ENCODE measurements around the gene PAXIP1.
A peak's percentile ranks its signal among the peaks of the same experiment; 100 is the strongest.
"Not testable (repeated sequence)": the region's sequence is repeated elsewhere in the genome, so short reads cannot be mapped to it uniquely, and the experiment has no call there.

The PAXIP1 gene

GRCh38 chr7:155003092-155003375 is at the start of gene PAXIP1:
Gene PAXIP1, minus strand, starts transcription at chr7:155003124. Its CDS starts 195 bp downstream, at chr7:155002929.
- peak; percentile 23 for DNase-seq (ENCODE audit: low read depth)

GRCh38 chr7:155051355-155051754 is 48.4 kb upstream of the PAXIP1 start:
- no peak for DNase-seq (ENCODE audit: low read depth)

- no peak for DNase-seq (ENCODE audit: low read depth)
These were observed 45.1 kb upstream of the PAXIP1 start for GRCh38 chr7:155048006-155048405.

GRCh38 chr7:155043756-155044155 is 40.8 kb upstream of the PAXIP1 start:
- DNase-seq (ENCODE audit: low read depth), result no peak

GRCh38 chr7:155038335-155038734 is 35.4 kb upstream of the PAXIP1 start:
- DNase-seq (ENCODE audit: low read depth), result no peak

- DNase-seq (ENCODE audit: low read depth), result not testable (repeated sequence)
These were observed 31.6 kb upstream of the PAXIP1 start for GRCh38 chr7:155034495-155034894.

GRCh38 chr7:155032978-155033377 is 30.1 kb upstream of the PAXIP1 start:
- DNase-seq (ENCODE audit: low read depth), result no peak

- no peak for DNase-seq (ENCODE audit: low read depth)
These were observed 25.0 kb upstream of the PAXIP1 start for GRCh38 chr7:155027879-155028278.

GRCh38 chr7:155021699-155022145 is 18.8 kb upstream of the PAXIP1 start:
- DNase-seq (ENCODE audit: low read depth), result no peak

- DNase-seq (ENCODE audit: low read depth), result no peak
These were observed 18.1 kb upstream of the PAXIP1 start for GRCh38 chr7:155020996-155021395.

- DNase-seq (ENCODE audit: low read depth), result no peak
These were observed 14.9 kb upstream of the PAXIP1 start for GRCh38 chr7:155017834-155018233.

- DNase-seq (ENCODE audit: low read depth), result no peak
These were observed 8.2 kb upstream of the PAXIP1 start for GRCh38 chr7:155011086-155011485.

- DNase-seq (ENCODE audit: low read depth), result no peak
These were observed 6.7 kb upstream of the PAXIP1 start for GRCh38 chr7:155009570-155010157.

GRCh38 chr7:155007947-155008346 is 5.0 kb upstream of the PAXIP1 start:
- DNase-seq (ENCODE audit: low read depth), result no peak

- peak; percentile 74 for DNase-seq (ENCODE audit: low read depth)
These were observed 671 bp upstream of the PAXIP1 start for GRCh38 chr7:155003376-155004214.

GRCh38 chr7:155002411-155003091 is 373 bp downstream of the PAXIP1 start:
- DNase-seq (ENCODE audit: low read depth), result no peak

GRCh38 chr7:155001756-155002410 is 1.0 kb downstream of the PAXIP1 start:
- DNase-seq (ENCODE audit: low read depth), result no peak

GRCh38 chr7:155000795-155001194 is 2.1 kb downstream of the PAXIP1 start:
- no peak for DNase-seq (ENCODE audit: low read depth)

- no peak for DNase-seq (ENCODE audit: low read depth)
These were observed 4.4 kb downstream of the PAXIP1 start for GRCh38 chr7:154998481-154998880.

- DNase-seq (ENCODE audit: low read depth), result no peak
These were observed 5.0 kb downstream of the PAXIP1 start for GRCh38 chr7:154997840-154998370.

GRCh38 chr7:154996756-154997155 is 6.2 kb downstream of the PAXIP1 start:
- DNase-seq (ENCODE audit: low read depth), result no peak

- no peak for DNase-seq (ENCODE audit: low read depth)
These were observed 6.8 kb downstream of the PAXIP1 start for GRCh38 chr7:154996101-154996500.
